Progenitor cell of endocrine pancreas (in vitro differentiated cells): ENCODE data around the gene ZNF700. TPM values are rescaled to one million over a fixed set of nuclear protein-coding genes. Genes with fewer than 3 reads are reported as not detected.
"Not testable (repeated sequence)": the region's sequence is repeated elsewhere in the genome, so short reads cannot be mapped to it uniquely, and the experiment has no call there.

Source experiments
- DNase-seq: peaks from one replicate; pipeline ENCODE4 v3.0.0; 2021; ENCODE audit warnings: low spot score; ENCODE audit not compliant: unreplicated experiment
- H3K27ac Mint-ChIP-seq: 2 replicates; pipeline ENCODE4 v1.8.0; 2021; ENCODE audit warnings: mild to moderate bottlenecking, moderate library complexity, mixed read lengths
- H3K27me3 Mint-ChIP-seq: 2 replicates; pipeline ENCODE4 v1.8.0; 2021; ENCODE audit warnings: mixed read lengths
- H3K36me3 Mint-ChIP-seq: 2 replicates; pipeline ENCODE4 v1.8.0; 2022; ENCODE audit warnings: mixed read lengths; ENCODE audit not compliant: insufficient read depth
- H3K4me1 Mint-ChIP-seq: 2 replicates; pipeline ENCODE4 v1.8.0; 2021; ENCODE audit warnings: low read depth, mixed read lengths
- H3K4me3 Mint-ChIP-seq: 2 replicates; pipeline ENCODE4 v1.8.0; 2021; ENCODE audit warnings: low read depth, mild to moderate bottlenecking, moderate library complexity, mixed read lengths
- H3K9me3 Mint-ChIP-seq: 2 replicates; pipeline ENCODE4 v1.8.0; 2021; ENCODE audit warnings: low read depth, mixed read lengths
- total RNA-seq: library from RNA; stranded (reverse); gene quantifications from 2 replicates; pipeline ENCODE4 v1.2.1, GENCODE V29; 2021
- TF ChIP-seq, protein P1 (sequence below): fragments of 200-600 bp; sonication (generic); IDR thresholded peaks from one replicate; pipeline ENCODE4 v1.5.0; 2021; ENCODE audit warnings: antibody characterized with exemption, mild to moderate bottlenecking; ENCODE audit not compliant: unreplicated experiment

Gene ZNF700
- total RNA-seq, 1 donor from 2014 or later = 13.4 TPM

DNA sequence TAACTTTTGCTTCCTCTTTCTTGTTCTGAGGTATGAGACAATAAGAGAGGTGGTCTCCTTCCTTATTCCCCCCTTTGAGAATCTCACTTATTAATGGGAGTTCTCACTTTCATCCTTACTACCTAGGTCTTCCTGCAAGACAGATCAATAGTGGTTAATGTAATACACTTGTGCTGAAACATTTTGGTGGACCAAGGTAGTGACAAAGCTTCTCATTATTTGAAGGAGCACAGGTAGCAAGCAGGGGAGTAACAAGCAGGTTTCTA is 17.9 kb downstream of the ZNF700 start:
- no peak for DNase-seq
- H3K9me3 Mint-ChIP-seq = peaks cover 63% of the 10 kb centered on the region
- H3K27me3 Mint-ChIP-seq = no peaks in the 10 kb centered on the region
- H3K4me1 Mint-ChIP-seq = no peaks in the 10 kb centered on the region
- no peak overlapping the region for H3K27ac Mint-ChIP-seq
- TF ChIP-seq, protein P1, sequence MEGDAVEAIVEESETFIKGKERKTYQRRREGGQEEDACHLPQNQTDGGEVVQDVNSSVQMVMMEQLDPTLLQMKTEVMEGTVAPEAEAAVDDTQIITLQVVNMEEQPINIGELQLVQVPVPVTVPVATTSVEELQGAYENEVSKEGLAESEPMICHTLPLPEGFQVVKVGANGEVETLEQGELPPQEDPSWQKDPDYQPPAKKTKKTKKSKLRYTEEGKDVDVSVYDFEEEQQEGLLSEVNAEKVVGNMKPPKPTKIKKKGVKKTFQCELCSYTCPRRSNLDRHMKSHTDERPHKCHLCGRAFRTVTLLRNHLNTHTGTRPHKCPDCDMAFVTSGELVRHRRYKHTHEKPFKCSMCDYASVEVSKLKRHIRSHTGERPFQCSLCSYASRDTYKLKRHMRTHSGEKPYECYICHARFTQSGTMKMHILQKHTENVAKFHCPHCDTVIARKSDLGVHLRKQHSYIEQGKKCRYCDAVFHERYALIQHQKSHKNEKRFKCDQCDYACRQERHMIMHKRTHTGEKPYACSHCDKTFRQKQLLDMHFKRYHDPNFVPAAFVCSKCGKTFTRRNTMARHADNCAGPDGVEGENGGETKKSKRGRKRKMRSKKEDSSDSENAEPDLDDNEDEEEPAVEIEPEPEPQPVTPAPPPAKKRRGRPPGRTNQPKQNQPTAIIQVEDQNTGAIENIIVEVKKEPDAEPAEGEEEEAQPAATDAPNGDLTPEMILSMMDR = no peak
- peaks cover 83% of the 10 kb centered on the region for H3K36me3 Mint-ChIP-seq
- no peak overlapping the region for H3K4me3 Mint-ChIP-seq

DNA sequence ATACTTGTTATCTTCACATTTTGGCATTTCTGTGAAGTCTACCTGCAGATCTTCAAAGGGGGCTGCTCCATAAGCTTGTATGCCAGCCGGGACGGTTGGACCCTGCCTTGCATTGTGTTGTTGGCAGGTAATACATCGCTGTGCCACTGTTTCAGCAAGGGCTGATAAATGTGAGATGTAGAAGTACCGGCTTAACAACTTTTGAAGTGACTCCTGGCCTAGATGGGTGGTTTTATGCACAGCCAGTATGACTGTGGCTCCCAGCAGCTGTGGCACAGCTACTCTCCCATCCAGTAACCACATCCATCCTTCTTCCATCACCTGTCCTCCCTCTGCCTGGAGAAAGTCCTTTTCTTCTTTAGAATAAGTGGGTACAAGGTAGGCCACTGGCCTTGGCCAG is 19.7 kb downstream of the ZNF700 start:
- Mint-ChIP-seq H3K4me1 (no peaks in the 10 kb centered on the region), H3K36me3 (peaks cover 93% of the 10 kb centered on the region), H3K4me3 (no peak overlapping the region), H3K27ac (no peak overlapping the region), H3K9me3 (peaks cover 72% of the 10 kb centered on the region), H3K27me3 (no peaks in the 10 kb centered on the region)
- DNase-seq = no peak
- TF ChIP-seq, protein P1 = no peak

DNA sequence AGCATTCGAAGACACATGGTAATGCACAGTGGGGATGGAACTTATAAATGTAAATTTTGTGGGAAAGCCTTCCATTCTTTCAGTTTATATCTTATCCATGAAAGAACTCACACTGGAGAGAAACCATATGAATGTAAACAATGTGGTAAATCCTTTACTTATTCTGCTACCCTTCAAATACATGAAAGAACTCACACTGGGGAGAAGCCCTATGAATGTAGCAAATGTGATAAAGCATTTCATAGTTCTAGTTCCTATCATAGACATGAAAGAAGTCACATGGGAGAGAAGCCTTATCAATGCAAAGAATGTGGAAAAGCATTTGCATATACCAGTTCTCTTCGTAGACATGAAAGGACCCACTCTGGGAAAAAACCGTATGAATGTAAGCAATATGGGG is 23.7 kb downstream of the ZNF700 start:
- Mint-ChIP-seq H3K4me3 (no peak overlapping the region), H3K27me3 (no peaks in the 10 kb centered on the region), H3K27ac (peak overlapping the region; percentile 88), H3K9me3 (peaks cover 73% of the 10 kb centered on the region), H3K4me1 (no peaks in the 10 kb centered on the region), H3K36me3 (peaks cover 92% of the 10 kb centered on the region)
- no peak for DNase-seq
- TF ChIP-seq, protein P1 = no peak

DNA sequence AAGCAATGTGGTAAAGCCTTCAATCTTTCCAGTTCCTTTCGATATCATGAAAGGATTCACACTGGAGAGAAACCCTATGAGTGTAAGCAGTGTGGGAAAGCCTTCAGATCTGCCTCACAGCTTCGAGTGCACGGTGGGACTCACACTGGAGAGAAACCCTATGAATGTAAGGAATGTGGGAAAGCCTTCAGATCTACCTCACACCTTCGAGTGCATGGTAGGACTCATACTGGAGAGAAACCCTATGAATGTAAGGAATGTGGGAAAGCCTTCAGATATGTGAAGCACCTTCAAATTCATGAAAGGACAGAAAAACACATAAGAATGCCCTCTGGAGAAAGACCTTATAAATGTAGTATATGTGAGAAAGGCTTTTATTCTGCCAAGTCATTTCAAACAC is 24.3 kb downstream of the ZNF700 start:
- peaks cover 72% of the 10 kb centered on the region for H3K9me3 Mint-ChIP-seq
- TF ChIP-seq, protein P1 = no peak
- H3K27ac Mint-ChIP-seq = peak overlapping the region; percentile 88
- H3K4me3 Mint-ChIP-seq = no peak overlapping the region
- no peaks in the 10 kb centered on the region for H3K4me1 Mint-ChIP-seq
- peaks cover 89% of the 10 kb centered on the region for H3K36me3 Mint-ChIP-seq
- no peaks in the 10 kb centered on the region for H3K27me3 Mint-ChIP-seq
- no peak for DNase-seq

DNA sequence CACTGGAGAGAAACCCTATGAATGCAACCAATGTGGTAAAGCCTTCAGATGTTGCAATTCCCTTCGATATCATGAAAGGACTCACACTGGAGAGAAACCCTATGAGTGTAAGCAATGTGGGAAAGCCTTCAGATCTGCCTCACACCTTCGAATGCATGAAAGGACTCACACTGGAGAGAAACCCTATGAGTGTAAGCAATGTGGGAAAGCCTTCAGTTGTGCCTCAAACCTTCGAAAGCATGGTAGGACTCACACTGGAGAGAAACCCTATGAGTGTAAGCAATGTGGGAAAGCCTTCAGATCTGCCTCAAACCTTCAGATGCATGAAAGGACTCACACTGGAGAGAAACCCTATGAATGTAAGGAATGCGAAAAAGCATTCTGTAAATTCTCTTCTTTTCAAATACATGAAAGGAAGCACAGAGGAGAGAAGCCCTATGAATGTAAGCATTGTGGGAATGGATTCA is 24.7 kb downstream of the ZNF700 start:
- not testable (repeated sequence) for H3K27me3 Mint-ChIP-seq, DNase-seq, H3K4me1 Mint-ChIP-seq, H3K4me3 Mint-ChIP-seq
- Mint-ChIP-seq H3K27ac (peak overlapping the region; percentile 88), H3K9me3 (peaks cover 72% of the 10 kb centered on the region), H3K36me3 (peaks cover 86% of the 10 kb centered on the region)

DNA sequence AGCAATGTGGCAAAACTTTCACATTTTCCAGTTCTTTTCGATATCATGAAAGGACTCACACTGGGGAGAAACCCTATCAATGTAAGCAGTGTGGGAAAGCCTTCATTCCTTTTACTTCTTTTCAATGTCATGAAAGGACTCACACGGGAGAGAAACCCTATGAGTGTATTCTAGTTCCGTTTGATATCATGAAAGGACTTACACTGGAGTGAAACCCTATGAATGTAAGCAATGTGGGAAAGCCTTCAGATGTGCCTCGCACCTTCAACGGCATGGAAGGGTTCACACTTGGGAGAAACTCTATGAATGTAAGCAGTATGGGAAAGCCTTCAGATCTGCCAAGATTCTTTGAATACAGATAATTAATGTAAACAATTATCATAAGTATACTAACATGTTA is 25.4 kb downstream of the ZNF700 start:
- no peaks in the 10 kb centered on the region for H3K27me3 Mint-ChIP-seq
- H3K4me1 Mint-ChIP-seq = no peaks in the 10 kb centered on the region
- no peak overlapping the region for H3K4me3 Mint-ChIP-seq
- no peak for DNase-seq
- TF ChIP-seq, protein P1 = no peak
- peaks cover 81% of the 10 kb centered on the region for H3K36me3 Mint-ChIP-seq
- H3K9me3 Mint-ChIP-seq = peaks cover 67% of the 10 kb centered on the region
- H3K27ac Mint-ChIP-seq = no peak overlapping the region
